A204.1 (cell line): Measurements from ENCODE around the gene CX3CR1.

Experiments used
- FAIRE-seq: peaks from 2 replicates; lab custom pipeline; 2012; peaks lifted over from hg19 to GRCh38; lab: Jason Lieb, UNC

The CX3CR1 gene

GRCh38 chr3:39220407-39221140, 59.3 kb downstream of the CX3CR1 start:
- no peak for FAIRE-seq

- FAIRE-seq: no peak
These were observed 60.1 kb downstream of the CX3CR1 start for GRCh38 chr3:39219702-39220101.

GRCh38 chr3:39216176-39216790, 63.6 kb downstream of the CX3CR1 start:
- FAIRE-seq: no peak

GRCh38 chr3:39213613-39214012, 66.2 kb downstream of the CX3CR1 start:
- no peak for FAIRE-seq
